ACC112 (cell line): ENCODE measurements around the gene ADAMTS7.
"Not testable (repeated sequence)": the region's sequence is repeated elsewhere in the genome, so short reads cannot be mapped to it uniquely, and the experiment has no call there.

Source experiments
- H2AFZ ChIP-seq: fragments of 200-600 bp; sonication (generic); one replicate; pipeline ENCODE4 v1.6.0; 2017; ENCODE audit warnings: antibody characterized with exemption, low read length; ENCODE audit not compliant: unreplicated experiment
- H3K27ac ChIP-seq: fragments of 200-600 bp; sonication (generic); 2 replicates; pipeline ENCODE4 v1.5.1; 2014; ENCODE audit warnings: low read depth, mild to moderate bottlenecking, antibody characterized with exemption, low read length, moderate library complexity
- H3K27me3 ChIP-seq: fragments of 200-600 bp; sonication (generic); 2 replicates; pipeline ENCODE4 v1.6.1; 2014; ENCODE audit warnings: mild to moderate bottlenecking, antibody characterized with exemption, low read length, moderate library complexity, mixed read lengths; ENCODE audit not compliant: insufficient read depth
- H3K36me3 ChIP-seq: fragments of 200-600 bp; sonication (generic); 2 replicates; pipeline ENCODE4 v1.6.1; 2016; ENCODE audit warnings: mild to moderate bottlenecking, antibody characterized with exemption, low read length, moderate library complexity, mixed read lengths; ENCODE audit not compliant: insufficient read depth
- H3K4me1 ChIP-seq: fragments of 200-600 bp; sonication (generic); one replicate; pipeline ENCODE4 v1.6.1; 2016; ENCODE audit warnings: low read length, mixed read lengths; ENCODE audit not compliant: insufficient read depth, unreplicated experiment, control insufficient read depth
- H3K4me3 ChIP-seq: fragments of 200-600 bp; sonication (generic); 2 replicates; pipeline ENCODE4 v1.5.1; 2014; ENCODE audit warnings: mild to moderate bottlenecking, low read depth, low read length
- H3K79me2 ChIP-seq: fragments of 200-600 bp; sonication (generic); one replicate; pipeline ENCODE4 v1.6.0; 2016; ENCODE audit warnings: low read length; ENCODE audit not compliant: control insufficient read depth, unreplicated experiment, insufficient read depth

ADAMTS7 gene

DNA sequence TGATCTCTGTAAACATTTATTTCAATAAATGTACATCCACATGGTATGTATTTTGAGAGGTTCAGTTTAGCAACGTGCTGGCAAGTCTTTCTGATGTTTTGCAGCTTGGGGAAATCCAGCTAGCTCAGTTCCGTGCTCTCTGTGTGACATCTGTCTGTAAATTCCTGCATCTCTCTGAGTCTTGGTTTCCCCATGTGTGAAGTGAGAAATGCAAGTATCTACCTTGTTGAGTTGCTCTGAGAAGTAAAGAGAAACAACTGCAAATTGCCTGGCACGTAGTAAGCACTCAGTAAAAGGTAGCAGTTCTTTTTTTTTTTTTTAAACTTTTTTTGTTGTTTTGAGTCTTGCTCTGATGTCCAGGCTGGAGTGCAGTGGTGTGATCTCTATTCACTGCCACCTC, 31.3 kb upstream of the ADAMTS7 start:
- H3K4me3 ChIP-seq, result no peak overlapping the region
- no peaks in the 10 kb centered on the region for H3K27me3 ChIP-seq
- H2AFZ ChIP-seq, result no peak overlapping the region
- no peak overlapping the region for H3K27ac ChIP-seq
- no peaks in the 10 kb centered on the region for H3K36me3 ChIP-seq
- no peaks in the 10 kb centered on the region for H3K79me2 ChIP-seq
- no peaks in the 10 kb centered on the region for H3K4me1 ChIP-seq

GRCh38 chr15:78841891-78842290, 30.6 kb upstream of the ADAMTS7 start:
- Histone ChIP-seq H3K36me3 (no peaks in the 10 kb centered on the region), H3K4me3 (no peak overlapping the region), H3K79me2 (no peaks in the 10 kb centered on the region), H3K4me1 (no peaks in the 10 kb centered on the region), H2AFZ (no peak overlapping the region), H3K27ac (no peak overlapping the region), H3K27me3 (no peaks in the 10 kb centered on the region)

- H3K27ac ChIP-seq, result no peak overlapping the region
- no peak overlapping the region for H2AFZ ChIP-seq
- H3K36me3 ChIP-seq, result no peaks in the 10 kb centered on the region
- no peaks in the 10 kb centered on the region for H3K79me2 ChIP-seq
- H3K27me3 ChIP-seq, result no peaks in the 10 kb centered on the region
- no peak overlapping the region for H3K4me3 ChIP-seq
- no peaks in the 10 kb centered on the region for H3K4me1 ChIP-seq
These were observed 30.1 kb upstream of the ADAMTS7 start for GRCh38 chr15:78841376-78841706.

GRCh38 chr15:78840661-78841375, 29.6 kb upstream of the ADAMTS7 start:
- Histone ChIP-seq H3K4me1 (no peaks in the 10 kb centered on the region), H2AFZ (no peak overlapping the region), H3K79me2 (no peaks in the 10 kb centered on the region), H3K27me3 (no peaks in the 10 kb centered on the region), H3K27ac (no peak overlapping the region), H3K4me3 (no peak overlapping the region), H3K36me3 (no peaks in the 10 kb centered on the region)

DNA sequence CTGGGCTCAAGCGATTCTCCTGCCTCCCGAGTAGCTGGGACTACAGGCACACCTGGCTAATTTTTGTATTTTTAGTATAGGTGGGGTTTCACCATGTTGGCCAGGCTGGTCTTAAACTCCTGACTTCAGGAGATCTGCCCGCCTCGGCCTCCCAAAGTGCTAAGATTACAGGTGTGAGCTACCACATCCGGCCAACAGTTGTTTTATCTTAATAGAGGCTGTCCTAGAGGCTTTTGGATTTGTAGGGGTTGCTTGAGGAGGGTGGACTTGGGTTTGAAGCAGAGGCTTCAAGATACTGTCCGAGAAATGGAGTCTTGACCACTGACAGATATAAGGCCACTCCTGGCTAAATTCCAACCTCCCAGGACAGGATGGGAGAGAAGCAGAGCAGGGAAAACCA, 27.9 kb upstream of the ADAMTS7 start:
- not testable (repeated sequence) for H3K4me1 ChIP-seq, H2AFZ ChIP-seq, H3K27ac ChIP-seq

GRCh38 chr15:78838489-78838888, 27.2 kb upstream of the ADAMTS7 start:
- no peak overlapping the region for H2AFZ ChIP-seq
- H3K27ac ChIP-seq, result no peak overlapping the region

More for the DNA sequence above, 27.9 kb upstream of the ADAMTS7 start:
- not testable (repeated sequence) for H3K36me3 ChIP-seq, H3K27me3 ChIP-seq, H3K4me3 ChIP-seq, H3K79me2 ChIP-seq

GRCh38 chr15:78837543-78837942, 26.3 kb upstream of the ADAMTS7 start:
- Histone ChIP-seq H2AFZ (no peak overlapping the region), H3K4me1 (no peaks in the 10 kb centered on the region), H3K27ac (no peak overlapping the region), H3K4me3 (no peak overlapping the region), H3K79me2 (no peaks in the 10 kb centered on the region), H3K36me3 (no peaks in the 10 kb centered on the region), H3K27me3 (no peaks in the 10 kb centered on the region)

More at GRCh38 chr15:78838489-78838888, 27.2 kb upstream of the ADAMTS7 start:
- no peaks in the 10 kb centered on the region for H3K36me3 ChIP-seq
- no peak overlapping the region for H3K4me3 ChIP-seq
- no peaks in the 10 kb centered on the region for H3K27me3 ChIP-seq
- no peaks in the 10 kb centered on the region for H3K79me2 ChIP-seq
- no peaks in the 10 kb centered on the region for H3K4me1 ChIP-seq

DNA sequence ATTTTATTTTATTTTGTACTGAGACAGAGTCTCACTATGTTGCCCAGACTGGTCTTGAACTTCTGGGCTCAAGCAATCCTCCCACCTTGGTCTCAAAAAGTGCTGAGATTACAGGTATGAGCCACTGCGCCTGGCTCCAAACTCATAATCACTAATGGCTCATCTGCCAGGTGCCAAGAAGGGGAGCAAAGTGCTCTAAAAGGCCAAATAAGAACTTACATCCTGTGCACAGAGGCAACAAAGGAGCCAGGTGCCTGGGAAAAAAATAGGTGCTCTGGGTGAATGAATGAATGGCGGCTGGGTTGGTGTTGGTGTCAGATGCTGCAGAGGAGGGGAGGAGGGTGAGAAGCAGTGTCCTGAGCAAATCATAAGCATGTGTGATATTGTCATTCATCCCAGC, 25.9 kb upstream of the ADAMTS7 start:
- Histone ChIP-seq H3K4me1 (no peaks in the 10 kb centered on the region), H3K79me2 (no peaks in the 10 kb centered on the region), H3K36me3 (no peaks in the 10 kb centered on the region), H3K4me3 (no peak overlapping the region), H3K27ac (no peak overlapping the region), H2AFZ (no peak overlapping the region), H3K27me3 (no peaks in the 10 kb centered on the region)

- Histone ChIP-seq H3K36me3 (no peaks in the 10 kb centered on the region), H3K4me3 (no peak overlapping the region), H2AFZ (no peak overlapping the region), H3K27me3 (no peaks in the 10 kb centered on the region), H3K79me2 (no peaks in the 10 kb centered on the region), H3K27ac (no peak overlapping the region), H3K4me1 (no peaks in the 10 kb centered on the region)
These were observed 25.1 kb upstream of the ADAMTS7 start for GRCh38 chr15:78836333-78836732.

DNA sequence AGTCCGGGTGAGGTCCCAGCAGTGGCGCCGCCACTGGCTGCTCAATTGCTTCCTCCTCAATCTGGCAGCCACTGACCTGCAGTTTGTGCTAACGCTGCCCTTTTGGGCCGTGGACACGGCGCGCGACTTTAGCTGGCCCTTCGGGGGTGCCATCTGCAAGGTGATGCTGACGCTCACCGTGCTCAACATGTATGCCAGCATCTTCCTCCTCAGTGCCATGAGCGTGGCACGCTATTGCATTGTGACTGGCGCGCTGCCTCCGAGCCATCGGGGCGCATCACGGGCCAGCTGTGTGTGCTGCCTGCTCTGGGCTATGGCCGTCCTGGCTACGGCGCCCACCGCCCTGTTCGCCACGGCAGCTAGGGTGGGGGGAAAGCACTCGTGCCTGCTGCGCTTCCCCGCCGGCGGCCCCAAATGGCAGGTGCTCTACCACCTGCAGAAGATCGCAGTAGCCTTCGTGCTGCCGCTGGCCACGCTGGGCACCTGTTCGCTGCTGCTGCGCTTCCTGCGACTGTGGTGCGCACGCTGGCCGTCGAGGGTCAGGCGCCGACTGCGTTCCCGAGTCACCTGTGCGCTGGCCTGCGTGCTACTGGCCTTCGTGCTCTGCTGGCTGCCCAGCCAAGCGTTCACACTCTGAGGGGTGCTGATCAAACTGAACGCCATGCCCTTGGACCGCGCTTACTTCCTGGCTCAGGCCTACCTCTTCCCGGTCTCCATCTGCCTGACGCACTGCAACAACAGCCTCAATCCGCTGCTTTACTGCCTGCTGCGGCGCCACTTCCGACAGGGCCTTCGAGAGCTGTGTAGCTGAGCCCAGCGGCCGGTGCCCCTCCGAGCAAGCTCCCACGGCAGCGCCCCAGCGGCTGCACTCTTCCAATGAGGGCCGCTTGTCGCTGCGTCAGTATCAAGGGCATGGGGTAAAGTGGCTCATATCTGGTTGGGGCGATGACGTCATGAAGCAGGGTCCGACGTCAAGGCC, 20.3 kb upstream of the ADAMTS7 start:
- Histone ChIP-seq H3K27me3 (no peaks in the 10 kb centered on the region), H2AFZ (no peak overlapping the region), H3K36me3 (no peaks in the 10 kb centered on the region), H3K4me3 (no peak overlapping the region), H3K27ac (no peak overlapping the region), H3K79me2 (no peaks in the 10 kb centered on the region), H3K4me1 (no peaks in the 10 kb centered on the region)
